ENCODE data around the gene ARHGAP42.
A peak's percentile ranks its signal among the peaks of the same experiment; 100 is the strongest.

ARHGAP42 gene

DNA sequence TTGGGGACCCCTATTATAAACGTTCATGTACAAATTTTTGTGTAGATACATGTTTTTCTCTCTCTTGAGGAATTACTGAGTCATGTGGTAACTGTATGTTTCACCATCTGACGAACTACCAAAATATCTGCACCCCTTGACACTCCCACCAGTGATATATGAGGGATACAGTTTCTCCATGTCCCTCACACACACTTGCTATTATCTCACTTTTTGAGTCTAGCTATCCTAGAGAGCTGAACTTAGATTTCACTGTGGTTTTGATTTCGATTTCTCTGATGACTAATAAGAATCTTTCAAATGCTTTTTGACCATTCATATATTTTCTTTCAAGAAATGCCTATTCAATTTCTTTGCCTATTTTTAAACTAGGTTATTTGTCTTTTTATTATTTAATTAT is 242.3 kb downstream of the ARHGAP42 start:
- DNase-seq: peak; percentile 68

DNA sequence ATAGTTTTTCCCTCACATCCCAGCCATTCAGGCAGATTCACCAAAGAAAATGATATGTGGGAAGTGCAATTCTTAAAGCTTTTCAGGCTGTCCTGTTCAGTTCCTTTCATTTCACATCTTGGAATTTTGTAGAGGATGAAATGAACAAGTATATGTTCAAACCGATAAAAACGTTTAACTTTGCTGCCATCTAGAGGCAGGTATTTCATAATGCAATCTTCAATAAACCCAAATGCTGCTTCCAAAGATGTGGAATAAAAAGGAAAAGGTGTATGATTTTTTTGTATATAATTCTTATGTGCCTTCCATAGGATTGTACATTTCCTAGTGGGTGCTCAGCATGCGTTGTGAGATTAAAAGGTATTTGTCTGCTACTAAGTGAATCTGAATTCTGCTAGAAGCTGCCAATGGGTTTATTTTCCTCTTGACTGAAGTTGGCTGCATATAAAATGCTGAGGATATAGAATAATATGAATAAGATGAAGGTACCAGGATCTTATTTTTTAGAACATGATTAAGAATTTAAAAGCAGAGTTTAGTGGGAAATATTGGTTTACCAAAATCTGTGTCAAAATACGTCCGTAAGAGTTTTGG is 243.2 kb downstream of the ARHGAP42 start:
- DNase-seq: peak; percentile 75

DNA sequence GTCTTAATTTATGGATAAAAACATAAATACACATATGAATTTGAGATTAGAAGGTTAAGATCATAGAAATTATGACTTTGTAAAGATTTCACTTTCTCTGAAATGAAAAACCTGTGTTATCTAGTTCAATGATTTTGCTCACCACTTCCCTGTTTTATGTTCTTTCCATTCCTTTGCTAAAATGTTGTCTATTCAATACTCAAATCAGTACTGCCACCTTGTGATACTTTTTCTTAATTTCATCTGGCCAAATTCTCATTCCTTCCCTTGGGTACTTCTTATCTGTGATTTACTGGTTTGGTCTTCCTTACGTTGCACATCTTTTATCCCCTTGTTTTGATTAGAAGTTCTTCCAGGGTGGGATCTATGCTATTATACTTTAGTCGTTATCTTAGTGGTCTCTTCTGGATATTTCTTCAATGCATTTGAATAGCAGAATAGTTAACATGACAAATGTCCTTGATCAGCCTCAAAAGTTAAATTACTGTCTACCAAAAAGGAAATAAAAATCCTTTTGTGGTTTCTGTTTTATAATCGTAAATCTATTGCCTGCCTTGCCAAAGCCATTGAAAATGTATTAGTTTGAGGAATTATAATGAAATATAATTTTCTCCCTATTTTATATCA is 245.5 kb downstream of the ARHGAP42 start:
- peak; percentile 55 for DNase-seq

DNA sequence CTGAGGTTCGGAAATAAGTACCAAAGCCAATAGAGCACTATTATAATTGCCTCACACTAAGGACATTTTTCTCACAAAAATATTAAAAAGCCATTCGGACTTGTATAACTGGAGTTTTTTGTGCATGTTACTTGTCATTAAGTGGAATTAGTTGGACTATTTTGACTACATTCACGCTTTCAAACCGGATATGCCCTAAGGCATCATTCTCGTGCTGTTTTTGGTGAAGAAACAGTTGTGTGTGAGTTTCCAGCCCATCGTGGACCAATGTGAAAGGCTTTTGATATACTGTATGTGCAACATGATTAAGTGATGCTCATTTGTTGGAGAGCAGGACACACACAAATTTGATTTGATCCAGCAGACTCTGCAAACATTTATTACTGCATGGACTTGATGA is 249.7 kb downstream of the ARHGAP42 start:
- DNase-seq: no peak

DNA sequence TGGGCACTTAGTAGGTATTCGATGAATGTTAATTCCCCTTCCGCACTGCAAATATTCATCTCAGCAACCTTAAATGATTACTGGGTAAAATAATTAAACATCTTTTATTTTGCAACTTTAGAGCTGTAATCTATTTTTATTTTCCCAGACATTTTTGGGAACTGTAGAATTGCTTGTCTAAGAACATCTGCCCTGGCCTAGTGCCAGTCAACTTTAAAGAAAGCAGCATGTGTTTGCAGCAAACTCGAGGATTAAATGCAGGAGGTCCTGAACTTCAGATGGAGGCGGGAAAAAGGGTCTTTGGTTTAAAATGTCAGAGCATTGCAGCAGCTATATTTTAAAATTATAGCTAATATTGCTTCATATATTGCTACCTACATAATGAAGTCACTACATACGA is 252.5 kb downstream of the ARHGAP42 start:
- DNase-seq: no peak

DNA sequence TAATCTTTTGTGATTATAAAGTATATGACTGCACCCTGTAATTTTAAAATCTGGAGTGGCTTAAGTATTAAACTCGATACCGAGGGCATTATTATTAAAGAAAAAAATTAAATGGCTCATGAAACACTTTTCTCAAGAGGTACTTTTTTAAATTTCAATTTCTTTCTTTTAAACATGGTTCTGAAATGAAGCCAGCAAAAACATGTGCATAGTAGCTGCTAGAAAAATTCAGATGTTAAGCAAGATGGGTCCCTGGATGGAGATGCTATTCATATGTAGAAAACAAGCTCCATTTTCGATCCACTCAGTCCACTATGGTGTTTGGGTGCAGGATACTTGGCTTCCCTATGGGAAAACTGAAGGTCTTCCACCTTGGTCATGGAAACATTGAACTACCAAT is 253.0 kb downstream of the ARHGAP42 start:
- DNase-seq: no peak

DNA sequence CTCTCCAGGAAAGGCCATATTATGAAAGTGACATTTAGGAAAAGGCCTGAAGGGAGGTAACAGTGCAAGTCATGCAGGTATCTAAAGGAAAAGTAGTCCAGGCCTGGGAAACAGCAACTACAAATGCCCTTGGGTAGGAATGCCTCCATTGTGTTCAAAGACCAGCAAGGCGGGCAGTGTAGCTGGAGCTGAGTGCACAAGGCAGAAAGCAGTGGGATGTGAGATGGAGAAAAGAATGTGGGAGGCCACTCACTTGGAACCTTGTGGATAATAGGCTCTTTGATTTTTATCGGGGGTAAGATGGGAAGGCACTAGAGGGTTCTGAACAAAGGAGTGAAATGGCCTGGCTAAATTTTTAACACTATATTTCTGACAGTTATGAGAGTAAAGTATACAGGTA is 253.9 kb downstream of the ARHGAP42 start:
- no peak for DNase-seq

DNA sequence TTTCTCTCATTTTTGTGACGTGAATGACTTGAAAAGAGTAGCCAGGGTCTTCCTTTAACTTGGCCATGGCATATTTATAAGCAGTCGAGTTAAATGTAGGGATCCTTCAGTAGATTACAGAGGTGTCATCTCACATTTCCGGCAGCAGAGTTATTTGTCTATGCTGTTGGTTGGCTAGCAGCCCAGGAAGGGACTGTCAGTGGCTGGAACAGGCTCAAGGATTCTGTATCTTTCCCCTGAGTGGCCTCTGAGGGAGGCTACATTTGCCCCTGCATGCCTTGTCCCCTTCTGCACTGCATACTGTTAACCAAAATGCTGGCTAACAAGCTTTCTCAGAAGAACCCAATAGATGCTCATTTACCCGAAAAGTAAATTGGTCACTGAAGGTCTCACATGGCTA is 254.9 kb downstream of the ARHGAP42 start:
- peak; percentile 5 for DNase-seq

DNA sequence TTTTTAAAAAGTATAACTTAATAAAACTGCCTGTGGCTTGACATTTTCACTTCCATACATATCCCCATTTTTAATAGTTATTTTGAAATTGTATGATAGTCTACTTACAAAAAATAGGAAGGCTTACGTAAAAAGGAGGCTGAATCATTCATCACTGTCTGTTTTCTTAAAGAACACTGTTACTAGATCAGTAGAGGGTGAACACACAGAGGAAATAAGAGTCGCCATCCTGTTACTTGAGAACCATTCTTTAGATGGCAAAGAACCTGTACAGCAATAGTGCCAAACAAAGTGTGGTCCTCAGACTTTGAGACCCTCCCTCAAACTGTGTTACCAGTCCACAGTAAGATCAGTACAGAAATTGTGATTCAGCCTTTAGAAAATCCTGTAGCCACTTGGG is 261.8 kb downstream of the ARHGAP42 start:
- DNase-seq: no peak

DNA sequence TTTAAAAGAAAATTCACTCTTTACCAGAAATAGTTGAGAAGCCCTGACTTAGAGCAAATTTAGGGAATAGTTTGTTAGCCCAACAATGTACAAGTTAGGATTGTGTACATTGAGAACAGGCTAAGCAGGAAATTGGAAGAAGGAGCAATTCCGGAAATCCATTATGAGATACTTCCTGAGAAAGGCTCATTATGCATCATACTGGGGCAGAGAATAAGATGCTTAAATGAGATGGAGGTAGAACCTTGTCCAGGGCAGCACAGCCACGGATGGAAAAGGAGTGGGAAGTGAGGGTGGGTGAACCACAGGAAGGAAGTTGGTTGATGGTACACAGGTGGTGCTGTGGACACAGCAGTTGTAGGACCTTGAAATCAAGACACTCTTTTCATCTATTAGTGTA is 262.4 kb downstream of the ARHGAP42 start:
- no peak for DNase-seq

DNA sequence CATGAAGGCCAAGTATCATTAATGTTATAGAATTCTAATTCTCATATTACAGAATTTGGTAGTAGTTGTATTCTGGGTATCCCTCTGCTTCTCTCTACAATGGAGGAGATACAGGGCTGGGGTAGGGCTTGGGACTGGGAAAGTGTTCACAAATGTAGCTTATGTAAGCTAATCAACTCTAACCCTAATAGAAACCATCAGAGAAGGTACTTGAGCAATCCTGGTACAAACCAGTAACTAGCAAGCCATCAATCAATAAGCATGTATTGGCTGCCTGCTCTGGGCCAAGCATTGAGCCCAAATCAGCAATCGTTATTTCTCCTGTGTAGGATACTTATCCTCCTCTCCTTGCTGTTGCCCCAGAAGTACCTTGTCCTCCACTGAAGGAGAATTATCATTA is 268.2 kb downstream of the ARHGAP42 start:
- no peak for DNase-seq

DNA sequence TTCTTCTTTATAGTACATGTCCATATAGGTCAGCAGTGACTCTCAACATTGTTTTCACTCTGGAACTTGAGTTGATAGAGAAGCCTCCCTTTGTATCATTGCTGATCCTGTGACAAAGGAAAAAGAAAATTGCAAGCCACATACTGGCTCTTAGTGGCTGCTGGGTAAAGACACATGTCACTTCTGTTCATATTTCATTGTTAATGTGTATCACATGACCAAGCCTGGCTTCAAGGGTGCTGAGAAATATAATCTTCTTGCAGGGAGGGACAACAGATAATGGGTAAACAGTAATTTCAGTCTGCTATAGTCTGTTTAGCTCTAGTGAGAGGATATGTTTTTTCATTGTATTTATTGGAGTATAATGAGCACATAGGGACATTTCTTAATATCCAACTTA is 269.3 kb downstream of the ARHGAP42 start:
- DNase-seq: no peak

DNA sequence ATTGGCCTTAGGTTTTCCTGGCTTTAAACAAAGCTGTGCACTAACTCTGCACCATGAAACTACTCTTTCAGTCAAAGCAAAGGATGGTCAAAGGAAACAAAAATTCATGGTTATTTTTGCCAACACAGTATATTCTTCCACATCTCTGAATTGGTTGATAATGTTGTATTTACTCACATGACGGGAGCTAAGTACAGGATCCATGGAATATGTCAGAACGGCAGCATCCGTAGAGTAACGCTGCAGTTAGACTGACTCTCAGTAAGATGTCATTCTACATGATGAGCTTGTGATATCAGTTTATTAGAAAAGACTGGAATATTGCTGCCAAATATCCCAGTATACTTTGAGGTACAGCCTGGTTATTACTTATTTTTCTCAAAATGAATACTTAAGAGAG is 270.4 kb downstream of the ARHGAP42 start:
- no peak for DNase-seq

DNA sequence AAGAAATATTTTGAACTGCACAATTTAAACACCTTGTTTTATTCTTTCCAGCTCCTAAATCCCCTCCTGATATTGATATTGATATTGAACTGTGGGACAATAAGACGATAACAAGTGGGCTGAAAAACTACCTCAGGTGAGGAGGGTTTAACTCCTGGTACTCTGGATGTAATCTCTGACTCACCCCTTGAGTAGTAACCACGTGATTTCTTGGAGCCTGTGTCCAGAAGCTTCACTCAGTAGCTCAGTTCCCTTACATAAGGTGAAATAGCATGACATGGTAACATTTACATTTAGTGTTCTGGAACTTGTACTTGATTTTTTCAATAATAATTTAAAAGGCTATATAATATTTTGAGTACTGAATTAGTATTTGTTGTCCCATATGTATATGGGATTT is 274.5 kb downstream of the ARHGAP42 start:
- DNase-seq: no peak

DNA sequence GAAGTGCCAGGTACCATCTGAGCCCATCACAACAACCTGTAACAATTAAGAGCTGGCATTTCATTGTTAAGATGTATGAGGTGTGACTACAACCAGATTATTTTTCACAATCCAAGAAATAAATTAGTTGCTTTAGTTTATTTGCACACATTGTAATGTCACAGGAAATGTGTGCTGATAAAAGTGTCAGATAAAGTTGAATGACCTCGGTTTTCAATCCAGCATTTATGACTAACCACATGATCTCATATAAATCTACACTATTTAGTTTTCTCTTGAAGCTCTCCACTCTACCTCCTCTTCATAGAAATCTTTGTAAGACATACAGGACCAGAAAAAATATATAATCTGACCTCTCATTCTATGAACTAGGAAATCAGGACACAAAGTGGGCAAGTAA is 276.3 kb downstream of the ARHGAP42 start:
- no peak for DNase-seq

DNA sequence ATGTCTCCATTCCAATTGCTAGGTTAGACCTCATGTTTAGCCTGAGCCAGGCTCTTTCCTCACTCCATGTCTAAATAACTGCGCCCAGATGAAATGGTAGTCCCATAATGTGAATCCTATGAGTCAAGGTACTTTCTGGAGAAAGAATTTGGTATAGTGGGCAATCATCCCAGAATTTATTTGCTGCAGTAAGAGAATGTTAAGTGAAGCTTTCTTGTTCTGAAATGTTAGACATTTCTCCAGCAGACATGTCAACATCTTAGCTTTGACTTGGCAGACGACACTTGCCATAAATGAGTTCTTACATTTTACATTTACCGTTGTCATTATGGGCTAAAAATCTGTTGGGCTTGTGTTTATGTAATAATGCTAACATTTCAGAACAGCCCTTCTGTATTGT is 277.3 kb downstream of the ARHGAP42 start:
- peak; percentile 88 for DNase-seq

DNA sequence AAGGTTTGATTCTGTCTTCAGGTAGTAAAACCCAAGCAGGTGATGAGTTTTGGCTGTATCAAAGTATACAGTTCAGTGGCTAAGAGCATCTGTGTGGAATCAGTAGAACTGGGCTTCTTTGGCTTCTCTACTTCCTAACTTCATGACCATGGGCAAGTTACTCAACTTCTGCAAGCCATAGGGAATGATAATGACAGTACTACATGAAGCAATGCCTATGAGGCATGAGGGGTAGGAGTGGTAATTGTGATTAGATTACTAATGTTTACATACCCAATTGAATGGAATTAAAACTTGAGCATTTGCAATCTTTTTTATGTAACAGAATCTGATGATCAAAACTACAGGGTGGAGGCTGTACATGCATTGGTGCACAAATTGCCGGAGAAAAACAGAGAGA is 278.3 kb downstream of the ARHGAP42 start:
- no peak for DNase-seq

DNA sequence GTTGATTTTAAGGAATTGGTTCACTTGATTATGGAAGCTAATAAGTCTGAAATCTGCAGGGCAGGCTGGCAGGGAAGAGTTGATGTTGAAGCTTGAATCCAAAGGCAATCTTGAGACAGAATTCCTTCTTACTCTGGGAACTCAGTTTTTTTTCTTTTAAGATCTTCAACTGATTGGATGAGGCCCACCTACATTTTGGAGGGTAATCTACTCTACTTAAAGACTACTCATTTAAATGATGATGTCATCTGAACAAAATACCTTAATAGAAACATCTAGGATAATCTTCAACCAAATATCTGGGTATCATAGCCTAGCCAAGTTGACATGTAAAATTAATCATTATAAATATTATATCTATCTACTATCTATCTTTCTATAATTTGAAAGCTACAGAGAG is 279.3 kb downstream of the ARHGAP42 start:
- no peak for DNase-seq

DNA sequence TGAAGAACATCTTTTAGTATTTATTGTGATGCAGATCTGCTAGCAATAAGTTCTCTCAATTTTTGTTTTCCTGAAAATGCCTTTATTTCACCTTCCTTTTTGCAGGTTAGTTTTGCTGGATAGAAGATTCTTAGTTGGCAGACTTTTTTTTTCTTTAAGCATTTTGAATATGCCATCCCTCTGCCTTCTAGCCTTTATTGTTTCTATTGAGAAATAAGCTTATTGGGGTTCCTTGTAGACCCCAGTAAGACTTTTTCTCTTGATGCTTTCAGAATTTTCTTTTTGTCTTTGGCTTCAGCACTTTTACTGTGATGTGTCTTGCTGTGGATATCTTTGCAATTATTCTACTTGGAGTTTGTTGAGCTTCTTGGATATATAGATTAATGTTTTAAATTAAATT is 281.9 kb downstream of the ARHGAP42 start:
- DNase-seq: no peak

DNA sequence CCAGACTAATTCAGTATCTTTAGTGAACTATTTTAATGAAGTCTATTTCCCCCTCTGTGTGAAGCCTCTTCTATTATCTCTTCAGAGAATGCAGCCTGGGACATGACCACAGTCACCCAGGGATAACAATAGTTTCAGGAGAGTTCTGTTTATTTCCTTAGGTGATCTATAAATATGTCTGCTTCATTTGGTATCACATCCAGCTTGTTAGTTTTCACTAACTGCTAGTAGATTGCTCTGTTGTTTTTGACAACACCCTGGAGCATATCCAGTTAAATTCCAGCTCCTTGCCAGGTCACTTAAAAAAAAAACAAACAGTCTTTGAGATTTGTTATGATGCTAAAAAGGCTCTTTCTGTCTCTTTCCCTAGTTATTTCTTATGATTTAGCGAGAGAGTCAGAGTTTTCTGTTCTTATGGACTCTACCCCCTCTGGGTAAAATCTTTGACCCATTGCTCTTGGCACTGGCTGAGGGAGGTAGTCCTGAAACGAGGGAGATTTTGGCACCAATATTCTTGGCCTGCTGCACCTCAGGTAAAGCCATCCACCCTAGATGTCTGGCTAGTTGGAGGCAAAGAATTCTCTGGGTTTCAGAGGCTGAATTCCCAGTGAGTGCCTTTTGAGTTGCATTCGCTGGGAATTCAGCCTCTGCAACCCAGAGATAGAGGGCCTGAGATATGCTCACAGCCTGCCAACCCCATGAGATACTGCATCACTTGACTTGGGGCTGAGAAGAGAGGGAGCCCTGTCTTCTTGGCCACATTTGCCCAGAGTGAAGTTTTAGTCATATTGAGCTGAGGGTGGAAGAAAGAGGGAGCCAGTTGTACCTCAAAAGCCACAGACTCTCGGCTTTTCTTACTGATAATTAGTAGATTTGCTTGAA is 283.4 kb downstream of the ARHGAP42 start:
- no peak for DNase-seq

DNA sequence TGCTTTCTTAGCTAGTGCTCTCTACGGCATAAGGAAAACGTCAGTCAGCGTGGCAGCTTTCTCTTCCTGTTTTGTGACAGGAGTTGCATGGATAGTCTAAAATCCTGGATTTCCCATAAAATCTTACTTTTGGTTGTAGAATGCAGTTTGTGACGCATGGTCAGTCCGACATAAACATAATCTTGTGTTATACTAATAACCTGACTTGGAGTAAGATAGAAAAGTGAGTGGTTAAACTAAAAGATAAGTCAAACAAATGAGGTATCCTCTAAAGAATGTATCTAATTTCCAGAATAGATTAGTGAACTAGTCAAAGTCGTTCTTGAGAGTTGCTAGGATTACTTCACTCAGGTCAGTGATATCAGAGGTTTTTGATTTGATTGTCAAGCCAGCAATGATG is 285.0 kb downstream of the ARHGAP42 start:
- no peak for DNase-seq

DNA sequence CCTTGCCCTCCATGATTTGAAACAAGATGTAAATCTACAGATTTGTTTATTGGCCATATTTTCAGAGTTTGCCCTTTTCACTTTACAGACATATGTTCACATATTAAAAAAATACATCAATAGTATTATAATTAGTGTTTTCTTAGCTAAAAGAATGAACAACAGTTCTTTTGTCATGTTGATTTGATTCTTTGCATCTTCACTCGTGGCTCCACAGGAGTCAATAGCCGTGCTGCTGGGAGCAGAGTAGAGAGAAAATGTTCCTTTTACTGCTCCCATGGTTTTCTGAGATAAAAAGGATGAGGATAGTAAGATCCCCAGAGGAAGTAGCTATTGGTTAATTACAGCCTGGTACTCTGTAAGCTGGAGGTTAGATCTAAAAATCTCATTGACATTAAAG is 291.4 kb downstream of the ARHGAP42 start:
- no peak for DNase-seq

DNA sequence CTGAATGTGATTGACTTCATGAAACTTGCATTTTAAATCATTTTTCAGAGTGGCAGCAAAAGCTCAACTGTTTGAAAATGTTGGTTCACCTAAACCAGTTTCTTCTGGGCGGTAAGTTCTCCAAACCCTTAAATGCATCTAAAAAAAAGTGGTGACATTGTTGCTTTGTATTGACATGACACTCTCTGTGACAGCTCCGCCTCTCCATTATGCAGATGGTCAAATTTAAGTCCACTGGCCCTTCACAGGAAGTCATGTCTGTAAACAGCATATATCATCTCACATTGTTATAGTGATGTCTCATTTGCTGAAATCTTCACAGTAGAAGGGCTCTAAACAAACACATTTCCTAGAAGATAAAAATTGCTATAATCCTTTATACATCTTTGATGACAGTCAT is 291.9 kb downstream of the ARHGAP42 start:
- DNase-seq: no peak

DNA sequence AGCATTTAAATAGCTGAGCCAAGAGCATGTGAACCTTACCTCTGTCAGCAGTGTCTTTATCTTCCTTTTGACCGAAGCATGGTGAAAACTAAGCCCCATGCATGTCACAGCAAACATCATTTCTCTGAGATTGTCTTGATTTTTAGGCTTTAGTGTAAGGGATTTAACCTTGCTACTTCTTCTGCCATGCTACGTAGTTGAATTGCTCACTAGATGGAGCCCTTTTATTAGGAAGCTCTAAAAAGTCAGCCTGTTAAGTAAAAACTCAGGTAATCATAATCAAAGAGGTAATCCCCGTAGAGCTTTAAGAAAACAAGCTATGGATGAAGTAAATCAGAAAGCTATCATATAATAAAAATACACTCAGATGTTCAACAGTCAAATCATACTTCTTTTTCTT is 293.1 kb downstream of the ARHGAP42 start:
- no peak for DNase-seq

All from fibroblast of upper back skin (primary cell).